DND-41 (cell line): ENCODE measurements around the gene OSBPL3.

Experiments
- ATAC-seq: fragments of 200-7000 bp; cut with Tn5 transposase; 3 replicates; pipeline ENCODE4 v1.9.1; 2021; ENCODE audit warnings: low read depth; ENCODE audit not compliant: insufficient read depth
- DNase-seq: peaks from one replicate; pipeline ENCODE4 v3.0.0-alpha.2; 2020
- H2AFZ ChIP-seq: 2 replicates; pipeline ENCODE4 v1.6.0; 2012; ENCODE audit warnings: low read depth, low read length
- H3K27ac ChIP-seq: 2 replicates; pipeline ENCODE4 v1.5.1; 2012; ENCODE audit warnings: low read length, inconsistent platforms
- H3K27me3 ChIP-seq: fragments of 200-600 bp; sonication (generic); 2 replicates; pipeline ENCODE4 v1.6.0; 2012; ENCODE audit warnings: low read length, mild to moderate bottlenecking, inconsistent platforms; ENCODE audit not compliant: insufficient read depth, poor library complexity
- H3K36me3 ChIP-seq: 2 replicates; pipeline ENCODE4 v1.5.1; 2012; ENCODE audit warnings: low read length, inconsistent platforms; ENCODE audit not compliant: insufficient read depth
- H3K4me1 ChIP-seq: 2 replicates; pipeline ENCODE4 v1.5.1; 2012; ENCODE audit warnings: mild to moderate bottlenecking, low read length; ENCODE audit not compliant: insufficient read depth
- H3K4me2 ChIP-seq: 2 replicates; pipeline ENCODE4 v1.6.0; 2012; ENCODE audit warnings: mild to moderate bottlenecking, moderate library complexity, low read length, inconsistent platforms; ENCODE audit not compliant: insufficient read depth
- H3K4me3 ChIP-seq, 2 experiments: fragments of 200-600 bp in 1 of 2; shearing (Covaris generic) in 1 of 2; 2 replicates each; pipeline ENCODE4 v1.5.1; 2012 to 2016; ENCODE audit warnings: inconsistent platforms in 2 of 2, low read length in 2 of 2, mild to moderate bottlenecking in 2 of 2, low read depth in 1 of 2, moderate library complexity in 1 of 2
- H3K79me2 ChIP-seq: 2 replicates; pipeline ENCODE4 v1.6.0; 2012; ENCODE audit warnings: low read length, inconsistent platforms; ENCODE audit not compliant: insufficient read depth
- H3K9ac ChIP-seq: 2 replicates; pipeline ENCODE4 v1.6.0; 2012; ENCODE audit warnings: low read depth, mild to moderate bottlenecking, inconsistent platforms, low read length, moderate library complexity
- H3K9me3 ChIP-seq: 2 replicates; pipeline ENCODE4 v1.5.1; 2012; ENCODE audit warnings: low read length, moderate library complexity, mild to moderate bottlenecking, inconsistent platforms; ENCODE audit not compliant: insufficient read depth, severe bottlenecking
- H4K20me1 ChIP-seq: 2 replicates; pipeline ENCODE4 v1.6.0; 2012; ENCODE audit warnings: low read length; ENCODE audit not compliant: insufficient read depth
- EZH2 ChIP-seq: IDR thresholded peaks from 3 replicates; pipeline ENCODE4 v1.6.1; 2012; ENCODE audit warnings: borderline replicate concordance, low read depth, mild to moderate bottlenecking, moderate library complexity, low read length, inconsistent platforms; ENCODE audit not compliant: severe bottlenecking
- TF ChIP-seq, protein P1 (sequence below): IDR thresholded peaks from 2 replicates; pipeline ENCODE4 v1.5.1; 2012; ENCODE audit warnings: borderline replicate concordance, low read length, moderate library complexity, mild to moderate bottlenecking; ENCODE audit not compliant: poor library complexity, severe bottlenecking; ENCODE audit errors: extremely low read depth

OSBPL3 gene

DNA sequence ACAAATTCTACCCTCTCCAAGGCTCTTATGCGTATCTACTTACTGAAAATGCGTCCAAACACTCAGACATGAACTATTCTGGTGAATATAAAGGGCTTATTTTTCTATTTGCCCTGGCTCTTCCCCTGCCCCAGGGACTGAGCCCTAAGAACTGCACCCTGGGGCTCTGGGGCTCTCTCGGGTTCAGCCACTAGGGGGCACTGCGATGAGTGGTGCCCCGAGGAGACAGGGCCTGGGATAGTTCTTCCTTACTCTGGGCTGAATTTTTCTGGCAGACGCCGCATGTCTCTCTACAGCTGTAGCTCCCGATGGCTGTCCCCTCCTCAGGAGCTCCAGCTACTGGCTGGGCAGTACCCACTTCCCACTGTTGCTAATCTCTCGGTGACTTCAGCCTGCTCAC lies 191.9 kb downstream of the OSBPL3 start:
- Histone ChIP-seq H4K20me1 (no peaks in the 10 kb centered on the region), H3K9me3 (peaks cover 3% of the 10 kb centered on the region), H3K4me3 (no peak overlapping the region), H3K9ac (no peak overlapping the region), H2AFZ (no peak overlapping the region), H3K27ac (no peak overlapping the region), H3K4me1 (no peaks in the 10 kb centered on the region), H3K27me3 (no peaks in the 10 kb centered on the region), H3K4me2 (no peak overlapping the region), H3K36me3 (no peaks in the 10 kb centered on the region), H3K79me2 (no peaks in the 10 kb centered on the region)
- TF ChIP-seq, protein P1, sequence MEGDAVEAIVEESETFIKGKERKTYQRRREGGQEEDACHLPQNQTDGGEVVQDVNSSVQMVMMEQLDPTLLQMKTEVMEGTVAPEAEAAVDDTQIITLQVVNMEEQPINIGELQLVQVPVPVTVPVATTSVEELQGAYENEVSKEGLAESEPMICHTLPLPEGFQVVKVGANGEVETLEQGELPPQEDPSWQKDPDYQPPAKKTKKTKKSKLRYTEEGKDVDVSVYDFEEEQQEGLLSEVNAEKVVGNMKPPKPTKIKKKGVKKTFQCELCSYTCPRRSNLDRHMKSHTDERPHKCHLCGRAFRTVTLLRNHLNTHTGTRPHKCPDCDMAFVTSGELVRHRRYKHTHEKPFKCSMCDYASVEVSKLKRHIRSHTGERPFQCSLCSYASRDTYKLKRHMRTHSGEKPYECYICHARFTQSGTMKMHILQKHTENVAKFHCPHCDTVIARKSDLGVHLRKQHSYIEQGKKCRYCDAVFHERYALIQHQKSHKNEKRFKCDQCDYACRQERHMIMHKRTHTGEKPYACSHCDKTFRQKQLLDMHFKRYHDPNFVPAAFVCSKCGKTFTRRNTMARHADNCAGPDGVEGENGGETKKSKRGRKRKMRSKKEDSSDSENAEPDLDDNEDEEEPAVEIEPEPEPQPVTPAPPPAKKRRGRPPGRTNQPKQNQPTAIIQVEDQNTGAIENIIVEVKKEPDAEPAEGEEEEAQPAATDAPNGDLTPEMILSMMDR: peak; percentile 47
- no peak for TF ChIP-seq EZH2
- DNase-seq (no peak), ATAC-seq (no peak)

DNA sequence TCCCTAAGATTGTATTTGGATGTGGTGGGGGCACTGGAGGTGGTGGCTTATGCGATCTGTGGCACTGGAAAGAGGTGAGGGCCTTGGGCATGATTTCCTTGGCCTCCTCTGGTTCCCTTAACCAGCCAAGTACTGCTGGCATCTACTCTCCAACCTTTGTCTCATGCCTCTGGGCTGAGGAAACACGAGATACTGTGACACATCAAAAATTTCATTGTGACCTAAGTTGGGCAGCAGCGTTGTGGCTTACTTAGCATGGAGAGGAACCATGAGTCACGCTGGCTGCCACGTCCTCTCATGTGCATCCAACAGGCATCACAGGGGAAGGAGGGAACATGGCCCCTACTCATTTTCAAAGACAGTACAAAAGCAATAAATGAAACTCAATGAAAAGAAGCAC lies 193.0 kb downstream of the OSBPL3 start:
- DNase-seq (no peak), ATAC-seq (peak; percentile 44; the same call in 2 of the 3 replicates)
- Histone ChIP-seq H3K9ac (no peak overlapping the region), H3K4me1 (no peaks in the 10 kb centered on the region), H3K79me2 (no peaks in the 10 kb centered on the region), H3K36me3 (no peaks in the 10 kb centered on the region), H3K9me3 (peaks cover 3% of the 10 kb centered on the region), H3K4me3 (no peak overlapping the region), H3K27ac (no peak overlapping the region), H4K20me1 (no peaks in the 10 kb centered on the region), H2AFZ (no peak overlapping the region), H3K27me3 (no peaks in the 10 kb centered on the region), H3K4me2 (no peak overlapping the region)
- TF ChIP-seq, protein P1: no peak
- TF ChIP-seq EZH2: no peak

DNA sequence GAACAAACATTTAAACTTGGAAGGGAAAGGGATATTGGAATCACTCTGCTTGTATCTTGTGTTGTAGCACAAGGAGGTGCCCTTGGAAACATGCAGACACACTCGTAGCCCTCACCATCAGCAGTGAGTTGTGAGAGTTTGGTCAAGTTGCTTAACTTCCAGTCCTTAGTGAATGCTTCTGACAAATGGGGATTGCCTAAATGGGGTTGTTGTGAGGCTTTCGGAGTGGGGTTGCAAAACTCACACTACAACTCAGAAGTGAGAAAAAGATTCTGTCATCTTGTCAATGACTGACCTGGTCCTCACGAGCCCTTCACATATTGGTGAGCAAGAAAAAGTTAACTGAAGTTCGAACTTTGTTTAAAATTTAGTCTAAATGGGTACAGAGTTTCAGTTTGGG lies 193.7 kb downstream of the OSBPL3 start:
- H3K36me3 ChIP-seq: no peaks in the 10 kb centered on the region
- H3K9ac ChIP-seq: no peak overlapping the region
- no peaks in the 10 kb centered on the region for H3K27me3 ChIP-seq
- H3K4me2 ChIP-seq: no peak overlapping the region
- no peaks in the 10 kb centered on the region for H4K20me1 ChIP-seq
- no peak overlapping the region for H3K27ac ChIP-seq
- ATAC-seq: no peak
- no peak overlapping the region for H3K4me3 ChIP-seq
- peaks cover 3% of the 10 kb centered on the region for H3K9me3 ChIP-seq
- H2AFZ ChIP-seq: no peak overlapping the region
- TF ChIP-seq, protein P1: no peak
- TF ChIP-seq EZH2: no peak
- H3K79me2 ChIP-seq: no peaks in the 10 kb centered on the region
- no peak for DNase-seq
- no peaks in the 10 kb centered on the region for H3K4me1 ChIP-seq

DNA sequence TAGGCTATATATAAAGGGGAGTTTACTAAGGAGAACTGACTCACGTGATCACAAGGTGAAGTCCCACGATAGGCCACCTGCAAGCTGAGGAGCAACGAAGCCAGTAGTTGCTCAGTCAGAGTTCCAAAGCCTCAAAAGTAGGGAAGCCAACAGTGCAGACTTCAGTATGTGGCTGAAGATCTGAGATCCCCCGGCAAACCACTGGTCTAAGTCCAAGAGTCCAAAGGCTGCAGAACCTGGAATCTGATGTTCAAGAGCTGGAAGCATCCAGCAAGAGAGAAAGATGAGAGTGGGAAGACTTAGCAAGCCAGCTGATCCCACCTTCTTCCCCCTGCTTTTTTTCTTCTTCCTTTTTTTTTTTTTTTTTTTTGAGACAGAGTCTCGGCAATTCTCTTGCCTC lies 195.7 kb downstream of the OSBPL3 start:
- ATAC-seq (no peak), DNase-seq (no peak)
- Histone ChIP-seq H3K27me3 (no peaks in the 10 kb centered on the region), H4K20me1 (no peaks in the 10 kb centered on the region), H2AFZ (no peak overlapping the region), H3K4me1 (no peaks in the 10 kb centered on the region), H3K79me2 (no peaks in the 10 kb centered on the region), H3K9ac (no peak overlapping the region), H3K27ac (no peak overlapping the region), H3K36me3 (no peaks in the 10 kb centered on the region), H3K4me3 (no peak overlapping the region), H3K4me2 (no peak overlapping the region), H3K9me3 (peaks cover 3% of the 10 kb centered on the region)
- TF ChIP-seq, protein P1: no peak
- no peak for TF ChIP-seq EZH2
